Spleen (tissue), 11 donors: ENCODE data around the gene SNCAIP. TPM values are rescaled to one million over a fixed set of nuclear protein-coding genes. Genes with fewer than 3 reads are reported as not detected.

Experiments
- DNase-seq: peaks from one replicate; pipeline ENCODE4 v3.0.0-alpha.2; 2020
- H3K27ac ChIP-seq, 8 donors: fragments of 200-600 bp; sonication (generic) in 7 of 8; 1 replicate in 4 of 8; 2 replicates in 4 of 8; pipeline versions ENCODE4 v1.5.0 to v1.8.0; 2016 to 2021; ENCODE audit warnings: inconsistent platforms in 4 of 8, mild to moderate bottlenecking in 4 of 8, moderate library complexity in 1 of 8
- H3K27me3 ChIP-seq, 7 donors: fragments of 200-600 bp; sonication (generic) in 6 of 7; replicated peaks in 1 of 7; 1 replicate in 4 of 7; 2 replicates in 3 of 7; pipeline versions ENCODE4 v1.5.0 to v1.8.0; 2016 to 2021; ENCODE audit warnings: inconsistent platforms in 3 of 7, mild to moderate bottlenecking in 1 of 7
- H3K36me3 ChIP-seq, 6 donors: fragments of 200-600 bp; sonication (generic) in 5 of 6; 1 replicate in 4 of 6; 2 replicates in 2 of 6; pipeline versions ENCODE4 v1.5.0 to v1.8.0; 2016 to 2021; ENCODE audit warnings: inconsistent platforms in 2 of 6
- H3K4me1 ChIP-seq, 6 donors: fragments of 200-600 bp; sonication (generic) in 5 of 6; 1 replicate in 3 of 6; 2 replicates in 3 of 6; pipeline versions ENCODE4 v1.5.0 to v1.8.0; 2016 to 2021; ENCODE audit warnings: inconsistent platforms in 3 of 6
- H3K4me3 ChIP-seq, 8 donors: fragments of 200-600 bp; sonication (generic) in 7 of 8; 1 replicate in 4 of 8; 2 replicates in 4 of 8; pipeline versions ENCODE4 v1.5.0 to v1.8.0; 2016 to 2021; ENCODE audit warnings: inconsistent platforms in 4 of 8, mild to moderate bottlenecking in 4 of 8, moderate library complexity in 2 of 8
- H3K9me3 ChIP-seq, 8 donors: fragments of 200-600 bp; sonication (generic) in 7 of 8; 1 replicate in 4 of 8; 2 replicates in 4 of 8; pipeline versions ENCODE4 v1.5.0 to v1.8.0; 2016 to 2021; ENCODE audit warnings: inconsistent platforms in 4 of 8
- POLR2A ChIP-seq, 3 donors: fragments of 450-650 bp; IDR thresholded peaks; one replicate each; pipeline ENCODE4 v1.5.1; 2017; ENCODE audit warnings: antibody characterized with exemption in 3 of 3, mild to moderate bottlenecking in 1 of 3
- POLR2AphosphoS5 ChIP-seq, 3 donors: sonication (generic); formaldehyde crosslinking; IDR thresholded peaks; one replicate each; pipeline ENCODE4 v1.5.1; 2017; ENCODE audit warnings: antibody characterized with exemption in 3 of 3
- WGBS, 5 donors: extraction: QIAGEN DNeasy Blood & Tissue Kit in 3 of 5; methylation state at CpG; one replicate each; pipeline versions ENCODE4 v1.1.5 to v1.1.7; 2013 to 2018; 5-methylcytosine and 5-hydroxymethylcytosine counted together
- intact Hi-C: fragments of 100-400 bp; cut with DNase I; formaldehyde crosslinking; loops from one replicate; pipeline ENCODE4 v1.15.0; 2023; ENCODE audit warnings: low total_unique reads
- polyA plus RNA-seq, 3 donors: library from polyadenylated mRNA; stranded (reverse); fragments of 200-250 nt; gene quantifications; one replicate each; pipeline ENCODE4 v1.2.1, GENCODE V29; 2013
- total RNA-seq, 7 donors: library from RNA; depleted of rRNA in 3 of 7; stranded (reverse); fragments of >200 nt in 3 of 7; fragmentation: NEBNext Ultra II Directional in 4 of 7; extraction: Animal tissue kit (Norgen Biotek cat#: 25700) in 4 of 7; gene quantifications; one replicate each; pipeline versions ENCODE4 v1.1.0 to v1.2.1, GENCODE V29; 2016 to 2021
- TF ChIP-seq, protein P1 (sequence below), 11 experiments: fragments of 200-600 bp in 7 of 11; fragments of 450-650 bp in 4 of 11; sonication (generic) in 4 of 11; IDR thresholded peaks in 8 of 11; conservative IDR thresholded peaks in 3 of 11; 1 replicate in 7 of 11; 2 replicates in 4 of 11; pipeline versions ENCODE4 v1.4.0 to v1.8.0; 2016 to 2021; ENCODE audit warnings: antibody characterized with exemption in 11 of 11, inconsistent platforms in 4 of 11, mild to moderate bottlenecking in 1 of 11
- donor health status: healthy with polysubstance abuse.
- donor health status: DM: no; HTN: no; CAD: no; lungs with moderate emphysema.
- donor health status: DM: no; HTN: no; CAD: no.
- donor health status: Bipolar disorder and iron deficiency.
- donor health status: healthy.
- donor health status: DM: no; HTN: no; CAD: no.
- donor health status: DM: yes; HTN: yes; CAD: no.

SNCAIP gene
- total and polyA plus RNA-seq, 10 donors: 5.4 to 51.3 (median 17.8) TPM

DNA sequence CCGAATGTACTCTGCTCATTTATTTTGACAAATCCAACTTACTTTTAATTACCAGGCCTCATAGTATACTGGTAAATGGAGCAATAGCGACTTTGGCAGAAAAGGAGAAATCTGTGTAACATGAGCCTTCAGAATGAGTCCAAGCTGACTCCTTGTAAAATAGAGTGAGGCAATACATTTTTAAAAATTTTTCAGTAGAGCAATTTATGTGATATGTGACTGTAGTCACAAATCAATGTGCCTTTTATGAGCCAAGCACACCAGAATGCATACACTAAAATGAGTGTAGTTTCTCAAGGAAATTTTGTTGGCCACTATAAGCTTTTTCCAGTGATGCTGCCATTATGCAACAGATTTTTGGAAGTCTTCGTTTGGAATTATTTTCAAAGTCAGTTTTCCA lies 73.8 kb downstream of the SNCAIP start:
- H3K27ac ChIP-seq: no peak overlapping the region
- intact Hi-C loops: no loop called here
- no peaks in the 10 kb centered on the region for H3K36me3 ChIP-seq
- no peak overlapping the region for H3K4me3 ChIP-seq
- no peaks in the 10 kb centered on the region for H3K27me3 ChIP-seq
- DNase-seq: no peak
- no peaks in the 10 kb centered on the region for H3K4me1 ChIP-seq
- no peak for TF ChIP-seq POLR2AphosphoS5 (IDR thresholded peaks at IDR 0.05)
- H3K9me3 ChIP-seq: no peaks in the 10 kb centered on the region
- WGBS, 5 donors: 83 to 95% (median 86%) methylated on average over 3 of the region's 3 CpGs

DNA sequence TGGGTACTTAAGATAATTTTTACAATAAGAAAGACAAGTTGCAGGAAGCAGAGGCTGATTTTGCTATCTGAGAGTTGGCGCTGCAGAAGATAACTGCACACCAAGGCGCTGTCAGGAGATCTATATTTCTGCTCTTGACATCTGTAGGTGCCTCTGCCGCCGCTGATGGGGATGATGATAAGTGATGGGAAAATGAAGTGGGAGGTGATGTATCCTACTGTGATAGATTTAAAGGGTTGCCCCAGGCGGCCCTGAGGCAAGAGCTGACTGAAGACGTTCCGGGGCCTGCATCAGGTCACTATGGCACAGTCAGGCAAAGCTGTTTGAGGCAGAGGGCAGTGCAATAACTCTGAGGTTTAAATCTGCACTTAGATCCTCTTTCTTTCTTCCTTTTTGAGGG lies 78.1 kb downstream of the SNCAIP start:
- no peaks in the 10 kb centered on the region for H3K4me1 ChIP-seq
- H3K27me3 ChIP-seq: no peaks in the 10 kb centered on the region
- WGBS, 5 donors: 86 to 93% (median 89%) methylated on average over 7 of the region's 7 CpGs
- no peak overlapping the region for H3K4me3 ChIP-seq
- intact Hi-C loops: loop anchor here (10.0 kb wide), 1 partner anchor 75 kb away; the partner anchor contains the start of gene SNCAIP
- H3K27ac ChIP-seq: no peak overlapping the region
- TF ChIP-seq POLR2A (IDR thresholded peaks at IDR 0.05) (no peak), POLR2AphosphoS5 (IDR thresholded peaks at IDR 0.05) (no peak)
- TF ChIP-seq, protein P1, sequence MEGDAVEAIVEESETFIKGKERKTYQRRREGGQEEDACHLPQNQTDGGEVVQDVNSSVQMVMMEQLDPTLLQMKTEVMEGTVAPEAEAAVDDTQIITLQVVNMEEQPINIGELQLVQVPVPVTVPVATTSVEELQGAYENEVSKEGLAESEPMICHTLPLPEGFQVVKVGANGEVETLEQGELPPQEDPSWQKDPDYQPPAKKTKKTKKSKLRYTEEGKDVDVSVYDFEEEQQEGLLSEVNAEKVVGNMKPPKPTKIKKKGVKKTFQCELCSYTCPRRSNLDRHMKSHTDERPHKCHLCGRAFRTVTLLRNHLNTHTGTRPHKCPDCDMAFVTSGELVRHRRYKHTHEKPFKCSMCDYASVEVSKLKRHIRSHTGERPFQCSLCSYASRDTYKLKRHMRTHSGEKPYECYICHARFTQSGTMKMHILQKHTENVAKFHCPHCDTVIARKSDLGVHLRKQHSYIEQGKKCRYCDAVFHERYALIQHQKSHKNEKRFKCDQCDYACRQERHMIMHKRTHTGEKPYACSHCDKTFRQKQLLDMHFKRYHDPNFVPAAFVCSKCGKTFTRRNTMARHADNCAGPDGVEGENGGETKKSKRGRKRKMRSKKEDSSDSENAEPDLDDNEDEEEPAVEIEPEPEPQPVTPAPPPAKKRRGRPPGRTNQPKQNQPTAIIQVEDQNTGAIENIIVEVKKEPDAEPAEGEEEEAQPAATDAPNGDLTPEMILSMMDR (IDR thresholded peaks at IDR 0.05 in 8 of 11, conservative IDR thresholded peaks at IDR 0.05 in 3 of 11): no peak
- H3K36me3 ChIP-seq: no peaks in the 10 kb centered on the region
- no peaks in the 10 kb centered on the region for H3K9me3 ChIP-seq
- DNase-seq: no peak

DNA sequence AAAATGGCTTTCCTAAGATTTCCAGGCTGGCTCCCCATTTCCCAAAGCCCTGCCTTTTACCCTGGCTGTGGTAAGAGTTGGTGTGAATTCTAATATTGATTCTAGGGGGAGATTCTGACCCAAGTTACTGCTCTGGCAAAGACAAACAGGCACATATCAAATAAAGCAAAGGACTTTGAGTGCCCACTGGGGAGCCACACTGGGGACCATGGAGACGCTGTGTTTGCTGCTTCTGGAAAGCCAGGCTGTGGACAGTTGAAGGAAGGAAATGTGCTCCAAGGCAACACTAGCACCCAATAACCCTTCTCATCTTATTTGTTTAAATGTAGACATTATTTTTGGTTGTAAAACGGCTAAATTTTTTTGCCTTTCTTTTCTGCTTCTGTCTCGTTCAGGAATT lies 78.7 kb downstream of the SNCAIP start:
- DNase-seq: no peak
- no peaks in the 10 kb centered on the region for H3K36me3 ChIP-seq
- intact Hi-C loops: loop anchor here (10.0 kb wide), 1 partner anchor 76 kb away; the partner anchor contains the start of gene SNCAIP
- no peaks in the 10 kb centered on the region for H3K4me1 ChIP-seq
- 76 to 91% (median 87%) methylated on average over 3 of the region's 3 CpGs for WGBS, 5 donors
- no peak overlapping the region for H3K4me3 ChIP-seq
- TF ChIP-seq POLR2A (IDR thresholded peaks at IDR 0.05): no peak
- TF ChIP-seq, protein P1 (IDR thresholded peaks at IDR 0.05 in 8 of 11, conservative IDR thresholded peaks at IDR 0.05 in 3 of 11): no peak
- no peak for TF ChIP-seq POLR2AphosphoS5 (IDR thresholded peaks at IDR 0.05)
- no peaks in the 10 kb centered on the region for H3K9me3 ChIP-seq
- no peak overlapping the region for H3K27ac ChIP-seq
- H3K27me3 ChIP-seq: no peaks in the 10 kb centered on the region

DNA sequence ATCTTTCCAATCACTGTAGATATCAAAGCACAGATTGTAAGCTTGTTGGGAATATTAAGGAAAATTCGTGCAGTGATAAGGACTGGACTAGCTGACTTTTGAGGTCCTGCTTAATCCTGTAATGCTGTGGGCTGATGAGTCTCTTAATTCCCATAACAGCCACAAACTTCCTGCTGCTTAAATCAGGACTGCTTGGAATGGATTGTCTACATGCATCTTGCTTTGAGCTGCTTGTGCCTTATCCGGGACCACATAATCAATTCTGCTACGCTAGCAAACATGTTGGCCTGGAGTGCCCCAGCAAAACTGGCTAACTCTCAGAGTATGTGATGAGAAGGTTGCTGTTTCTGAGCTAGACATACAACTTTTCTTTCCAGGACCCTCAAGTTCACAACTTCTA lies 79.6 kb downstream of the SNCAIP start:
- no peak for TF ChIP-seq POLR2AphosphoS5 (IDR thresholded peaks at IDR 0.05)
- TF ChIP-seq POLR2A (IDR thresholded peaks at IDR 0.05): no peak
- TF ChIP-seq, protein P1 (IDR thresholded peaks at IDR 0.05 in 8 of 11, conservative IDR thresholded peaks at IDR 0.05 in 3 of 11): no peak

DNA sequence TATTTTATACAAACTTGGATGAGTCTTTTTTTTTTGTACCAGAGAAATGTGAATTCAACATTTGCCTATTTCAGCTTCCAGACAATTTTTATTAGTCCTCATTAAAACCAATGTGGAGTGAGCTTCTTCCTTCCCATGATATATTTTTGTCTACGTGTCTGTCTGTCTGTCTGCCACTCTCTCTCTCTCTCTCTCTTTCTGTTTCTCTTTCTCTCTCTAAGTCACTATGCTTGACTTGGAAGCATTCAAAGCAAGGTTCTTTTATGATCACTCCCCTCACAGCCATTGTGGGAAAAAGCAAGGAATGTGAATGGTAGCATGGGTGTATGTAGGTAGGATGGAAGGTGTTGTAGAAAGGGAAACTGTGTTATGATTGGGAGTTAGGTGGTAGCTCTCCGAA lies 80.2 kb downstream of the SNCAIP start:
- no peaks in the 10 kb centered on the region for H3K9me3 ChIP-seq
- no peak for DNase-seq
- H3K4me3 ChIP-seq: no peak overlapping the region
- no peak overlapping the region for H3K27ac ChIP-seq
- 81 to 96% (median 86%) methylated on average over 2 of the region's 2 CpGs for WGBS, 5 donors
- intact Hi-C loops: loop anchor here (10.0 kb wide), 1 partner anchor 77 kb away; the partner anchor contains the start of gene SNCAIP
- H3K4me1 ChIP-seq: no peaks in the 10 kb centered on the region
- TF ChIP-seq POLR2A (IDR thresholded peaks at IDR 0.05) (no peak), POLR2AphosphoS5 (IDR thresholded peaks at IDR 0.05) (no peak)
- TF ChIP-seq, protein P1 (IDR thresholded peaks at IDR 0.05 in 8 of 11, conservative IDR thresholded peaks at IDR 0.05 in 3 of 11): no peak
- no peaks in the 10 kb centered on the region for H3K36me3 ChIP-seq
- no peaks in the 10 kb centered on the region for H3K27me3 ChIP-seq

More for the DNA sequence above, 79.6 kb downstream of the SNCAIP start:
- WGBS, 5 donors: 84 to 91% (median 86%) methylated on average over 3 of the region's 3 CpGs
- H3K27ac ChIP-seq: no peak overlapping the region
- DNase-seq: no peak
- intact Hi-C loops: loop anchor here (10.0 kb wide), 1 partner anchor 77 kb away; the partner anchor contains the start of gene SNCAIP
- no peaks in the 10 kb centered on the region for H3K4me1 ChIP-seq
- H3K27me3 ChIP-seq: no peaks in the 10 kb centered on the region
- H3K9me3 ChIP-seq: no peaks in the 10 kb centered on the region
- no peak overlapping the region for H3K4me3 ChIP-seq
- H3K36me3 ChIP-seq: no peaks in the 10 kb centered on the region
